Endodermal cell (in vitro differentiated cells): ENCODE data around the gene PRMT9. TPM values are rescaled to one million over a fixed set of nuclear protein-coding genes. Genes with fewer than 3 reads are reported as not detected.

Experiments
- DNase-seq: peaks from one replicate; pipeline ENCODE4 v3.0.0-alpha.2; 2017
- H3K27ac ChIP-seq: 2 replicates; pipeline ENCODE4 v1.5.1; 2013; ENCODE audit warnings: mild to moderate bottlenecking, low read depth, low read length, moderate library complexity
- H3K27me3 ChIP-seq: 2 replicates; pipeline ENCODE4 v1.6.1; 2013; ENCODE audit warnings: mild to moderate bottlenecking, low read length, moderate library complexity; ENCODE audit not compliant: insufficient read depth, control insufficient read depth, poor library complexity, severe bottlenecking
- H3K36me3 ChIP-seq: 2 replicates; pipeline ENCODE4 v1.7.0; 2013; ENCODE audit warnings: mild to moderate bottlenecking, low read length, moderate library complexity; ENCODE audit not compliant: control insufficient read depth, insufficient read depth
- H3K4me1 ChIP-seq: one replicate; pipeline ENCODE4 v1.7.0; 2013; ENCODE audit warnings: low read length; ENCODE audit not compliant: control insufficient read depth, insufficient read depth
- H3K4me3 ChIP-seq: 2 replicates; pipeline ENCODE4 v1.5.1; 2013; ENCODE audit warnings: mild to moderate bottlenecking, low read length, moderate library complexity
- H3K9ac ChIP-seq: 2 replicates; pipeline ENCODE4 v1.6.1; 2013; ENCODE audit warnings: mild to moderate bottlenecking, low read length, moderate library complexity; ENCODE audit not compliant: poor library complexity, severe bottlenecking; ENCODE audit errors: extremely low read depth
- H3K9me3 ChIP-seq: 2 replicates; pipeline ENCODE4 v1.6.1; 2013; ENCODE audit warnings: mild to moderate bottlenecking, low read length, moderate library complexity; ENCODE audit not compliant: control insufficient read depth
- H3K27ac Mint-ChIP-seq: 2 replicates; pipeline ENCODE4 v1.8.0; 2020; ENCODE audit warnings: mixed read lengths
- H3K27me3 Mint-ChIP-seq: 2 replicates; pipeline ENCODE4 v1.8.0; 2021; ENCODE audit warnings: mild to moderate bottlenecking, mixed read lengths; ENCODE audit not compliant: insufficient read depth
- H3K36me3 Mint-ChIP-seq: 2 replicates; pipeline ENCODE4 v1.8.0; 2020; ENCODE audit warnings: low read depth, mixed read lengths
- H3K4me1 Mint-ChIP-seq: 2 replicates; pipeline ENCODE4 v1.8.0; 2020; ENCODE audit warnings: mixed read lengths
- H3K4me3 Mint-ChIP-seq: 2 replicates; pipeline ENCODE4 v1.8.0; 2020; ENCODE audit warnings: mild to moderate bottlenecking, moderate library complexity, mixed read lengths
- H3K9me3 Mint-ChIP-seq: 2 replicates; pipeline ENCODE4 v1.8.0; 2020; ENCODE audit warnings: mild to moderate bottlenecking, mixed read lengths
- CTCF ChIP-seq: fragments of 200-600 bp; sonication (generic); conservative IDR thresholded peaks from 2 replicates; pipeline ENCODE4 v1.5.0; 2021; ENCODE audit warnings: antibody characterized with exemption, mild to moderate bottlenecking
- WGBS, 2 experiments: methylation state at CpG; one replicate each; pipeline versions ENCODE4 v1.1.5 to v1.1.7; 2013; ENCODE audit warnings: missing lambda C conversion rate in 2 of 2, mixed read lengths in 1 of 2; ENCODE audit not compliant: insufficient coverage in 1 of 2, insufficient read length in 1 of 2; 5-methylcytosine and 5-hydroxymethylcytosine counted together
- total RNA-seq, 2 donors: library from RNA; stranded (reverse); fragmentation: NEBNext Ultra II Directional in 1 of 2; extraction: Animal tissue kit (Norgen Biotek cat#: 25700) in 1 of 2; gene quantifications; 2 replicates in 1 of 2; 3 replicates in 1 of 2; pipeline ENCODE4 v1.2.1, GENCODE V29; 2021

Gene PRMT9
- total RNA-seq, 2 donors from 2014 or later = 15.3 to 17.3 TPM

GRCh38 chr4:147658501-147658900 is 25.5 kb downstream of the PRMT9 start:
- Mint-ChIP-seq H3K4me1 (no peaks in the 10 kb centered on the region), H3K9me3 (no peaks in the 10 kb centered on the region), H3K4me3 (no peak overlapping the region), H3K27ac (no peak overlapping the region), H3K27me3 (no peaks in the 10 kb centered on the region), H3K36me3 (peaks cover 68% of the 10 kb centered on the region)
- no peak overlapping the region for H3K4me3 ChIP-seq
- no peaks in the 10 kb centered on the region for H3K27me3 ChIP-seq
- no peak overlapping the region for H3K9ac ChIP-seq
- no peaks in the 10 kb centered on the region for H3K9me3 ChIP-seq
- H3K4me1 ChIP-seq = no peaks in the 10 kb centered on the region
- peaks cover 45% of the 10 kb centered on the region for H3K36me3 ChIP-seq
- DNase-seq = no peak
- no peak for TF ChIP-seq CTCF
- WGBS, 2 experiments = 91 to 96% methylated on average over 4 of the region's 4 CpGs
- no peak overlapping the region for H3K27ac ChIP-seq

- no peaks in the 10 kb centered on the region for H3K27me3 ChIP-seq
- 94% methylated on average over 2 of the region's 2 CpGs; no CpG with 5 or more reads in 1 of the 2 experiments for WGBS, 2 experiments
- no peaks in the 10 kb centered on the region for H3K4me1 ChIP-seq
- Mint-ChIP-seq H3K9me3 (no peaks in the 10 kb centered on the region), H3K4me3 (no peak overlapping the region), H3K4me1 (no peaks in the 10 kb centered on the region), H3K27me3 (no peaks in the 10 kb centered on the region), H3K27ac (no peak overlapping the region), H3K36me3 (peaks cover 65% of the 10 kb centered on the region)
- no peak overlapping the region for H3K9ac ChIP-seq
- DNase-seq = no peak
- H3K36me3 ChIP-seq = peaks cover 47% of the 10 kb centered on the region
- TF ChIP-seq CTCF = no peak
- no peak overlapping the region for H3K27ac ChIP-seq
- H3K4me3 ChIP-seq = no peak overlapping the region
- H3K9me3 ChIP-seq = no peaks in the 10 kb centered on the region
Measured at GRCh38 chr4:147655639-147656038, 28.3 kb downstream of the PRMT9 start.

GRCh38 chr4:147651563-147651962 is 32.4 kb downstream of the PRMT9 start:
- Histone ChIP-seq H3K9me3 (no peaks in the 10 kb centered on the region), H3K9ac (no peak overlapping the region), H3K27ac (no peak overlapping the region), H3K4me1 (peaks cover 5% of the 10 kb centered on the region), H3K36me3 (peaks cover 20% of the 10 kb centered on the region), H3K27me3 (no peaks in the 10 kb centered on the region), H3K4me3 (no peak overlapping the region)
- Mint-ChIP-seq H3K9me3 (peaks cover 6% of the 10 kb centered on the region), H3K36me3 (peaks cover 54% of the 10 kb centered on the region), H3K4me3 (no peak overlapping the region), H3K27me3 (no peaks in the 10 kb centered on the region), H3K4me1 (peaks cover 14% of the 10 kb centered on the region), H3K27ac (no peak overlapping the region)
- DNase-seq = no peak
- no peak for TF ChIP-seq CTCF
- 100% methylated on average over 1 of the region's 1 CpG; no CpG with 5 or more reads in 1 of the 2 experiments for WGBS, 2 experiments
